ENCODE results near the gene POC1A. TPM values are rescaled to one million over a fixed set of nuclear protein-coding genes. Genes with fewer than 3 reads are reported as not detected.

Gene POC1A
- total and polyA plus RNA-seq, 10 of the 15 experiments (the other 5 are each of a cell fraction or from before 2014, with no cell fraction given), result 8.5 to 49.8 (median 23.5) TPM

DNA sequence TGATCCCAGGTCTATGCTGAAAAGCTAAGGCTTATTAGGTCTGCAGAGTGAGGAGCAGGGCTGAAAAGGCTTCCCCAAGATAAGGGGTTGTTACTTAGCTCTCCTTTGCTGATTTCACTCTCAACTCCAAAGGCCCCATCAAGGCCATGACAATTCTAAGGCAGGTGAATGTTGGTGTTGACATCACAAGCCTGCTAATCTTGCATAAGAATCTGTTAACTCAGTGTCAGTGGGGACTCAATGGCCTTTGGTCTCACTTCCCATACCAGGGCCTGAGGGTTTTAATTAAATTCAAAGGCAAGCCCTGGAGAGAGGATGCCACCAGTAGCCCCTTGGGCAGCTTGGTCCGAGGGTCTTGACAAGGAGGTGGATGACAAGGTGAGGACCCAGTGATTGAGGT lies 34.3 kb upstream of the POC1A start (continued):
- TF ChIP-seq, protein P1, sequence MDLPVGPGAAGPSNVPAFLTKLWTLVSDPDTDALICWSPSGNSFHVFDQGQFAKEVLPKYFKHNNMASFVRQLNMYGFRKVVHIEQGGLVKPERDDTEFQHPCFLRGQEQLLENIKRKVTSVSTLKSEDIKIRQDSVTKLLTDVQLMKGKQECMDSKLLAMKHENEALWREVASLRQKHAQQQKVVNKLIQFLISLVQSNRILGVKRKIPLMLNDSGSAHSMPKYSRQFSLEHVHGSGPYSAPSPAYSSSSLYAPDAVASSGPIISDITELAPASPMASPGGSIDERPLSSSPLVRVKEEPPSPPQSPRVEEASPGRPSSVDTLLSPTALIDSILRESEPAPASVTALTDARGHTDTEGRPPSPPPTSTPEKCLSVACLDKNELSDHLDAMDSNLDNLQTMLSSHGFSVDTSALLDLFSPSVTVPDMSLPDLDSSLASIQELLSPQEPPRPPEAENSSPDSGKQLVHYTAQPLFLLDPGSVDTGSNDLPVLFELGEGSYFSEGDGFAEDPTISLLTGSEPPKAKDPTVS (IDR thresholded peaks at IDR 0.05; ENCODE audit: low read depth, low read length), result no peak

DNA sequence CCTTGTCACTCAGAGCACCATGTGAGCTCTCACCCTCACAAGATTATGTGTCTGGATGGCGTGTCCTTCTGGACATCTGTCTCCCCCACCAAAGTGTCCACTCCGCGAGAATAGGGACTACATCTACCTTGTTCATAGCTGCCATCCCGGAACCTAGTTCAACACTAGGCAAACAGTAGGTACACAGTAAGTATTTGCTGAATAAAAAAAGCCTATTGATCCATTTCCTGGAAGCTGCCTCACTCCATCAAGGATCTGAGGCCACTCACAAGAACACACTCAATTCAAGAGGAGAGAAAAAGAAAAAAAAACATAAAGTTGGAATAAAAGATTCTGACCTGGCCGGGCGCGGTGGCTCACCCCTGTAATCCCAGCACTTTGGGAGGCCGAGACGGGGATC lies 32.5 kb upstream of the POC1A start:
- Histone ChIP-seq H3K79me2 (ENCODE audit: control insufficient read depth, insufficient read depth, low read length) (no peaks in the 10 kb centered on the region), H3K4me1 (ENCODE audit: control insufficient read depth, insufficient read depth, low read length) (no peaks in the 10 kb centered on the region), H3K4me2 (ENCODE audit: control insufficient read depth, insufficient read depth) (no peak overlapping the region), H2AFZ (ENCODE audit: control insufficient read depth, low read depth, low read length) (no peak overlapping the region), H3K4me3 (no peak overlapping the region), H3K9ac (ENCODE audit: control insufficient read depth, insufficient read depth, low read length) (no peak overlapping the region), H3K27ac (ENCODE audit: control insufficient read depth, insufficient read depth) (no peak overlapping the region), H4K20me1 (ENCODE audit: control insufficient read depth, insufficient read depth) (no peaks in the 10 kb centered on the region), H3K36me3 (ENCODE audit: control insufficient read depth in 2 of 2, insufficient read depth in 2 of 2, low read length in 1 of 2) (no peaks in the 10 kb centered on the region), H3K27me3 (replicated peaks in 1 of 2; ENCODE audit: control insufficient read depth in 2 of 2, insufficient read depth in 2 of 2, low read length in 1 of 2) (no peaks in the 10 kb centered on the region), H3K9me3 (replicated peaks; ENCODE audit: control insufficient read depth, insufficient read depth, low read length) (no peaks in the 10 kb centered on the region)
- no TSS peak for BruUV-seq (replicated peaks)
- no peak for TF ChIP-seq GABPA (IDR thresholded peaks at IDR 0.05; ENCODE audit: low read depth)
- no peak for TF ChIP-seq MEF2A (IDR thresholded peaks at IDR 0.05; ENCODE audit: insufficient read depth, low read depth, low read length)
- DNase-seq (ENCODE audit: low read depth, low spot score) (no peak), ATAC-seq (no peak), FAIRE-seq (no peak)
- intact Hi-C loops (cut with micrococcal nuclease; ENCODE audit: unreplicated experiment) (no loop called here), in situ Hi-C loops (cut with MboI) (no loop called here)
- ChIA-PET POLR2A (no interaction called here), SMC1A (ENCODE audit: uncharacterized antibody, unreplicated experiment) (no interaction called here), RAD21 (ENCODE audit: unreplicated experiment) (no interaction called here), CTCF (interaction anchor here (1.1 kb wide), 1 partner anchor 36 kb away, joined by 3 read pairs; no protein-coding TSS in a partner anchor)
- WGBS (ENCODE audit: insufficient coverage, insufficient replicate concordance, low lambda C conversion rate, missing lambda C conversion rate), result 79% methylated on average over 9 of the region's 9 CpGs

DNA sequence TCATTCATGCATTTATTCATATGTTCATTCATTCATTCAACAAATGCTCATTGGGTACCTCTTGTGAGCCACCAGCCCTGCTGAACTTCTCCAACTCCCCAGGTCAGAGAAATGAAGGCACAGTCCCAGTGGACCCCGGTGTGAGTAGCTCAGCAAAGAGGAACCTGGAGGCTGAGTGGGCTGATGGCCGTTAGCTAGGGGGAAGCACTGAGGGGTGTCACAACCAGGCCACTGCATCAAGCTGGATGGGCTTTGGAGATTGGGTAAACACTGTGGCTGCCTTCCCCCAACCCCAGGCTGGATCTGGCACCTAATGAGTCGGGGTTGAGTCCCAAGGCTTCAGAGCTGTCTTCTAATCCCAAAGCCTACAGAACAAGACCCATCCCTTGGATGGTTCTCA lies 31.6 kb upstream of the POC1A start:
- in situ Hi-C loops (cut with MboI) (no loop called here), intact Hi-C loops (cut with micrococcal nuclease; ENCODE audit: unreplicated experiment) (no loop called here)
- ChIA-PET SMC1A (ENCODE audit: uncharacterized antibody, unreplicated experiment) (interaction anchor here (0.7 kb wide), 1 partner anchor 11 kb away, joined by 3 read pairs; no protein-coding TSS in a partner anchor), CTCF (interaction anchor here (0.8 to 1.1 kb wide), 2 partner anchors 35 to 62 kb away, joined by 3 read pairs; no protein-coding TSS in a partner anchor), RAD21 (ENCODE audit: unreplicated experiment) (no interaction called here), POLR2A (no interaction called here)
- ATAC-seq, result no peak
- WGBS (ENCODE audit: insufficient coverage, insufficient replicate concordance, low lambda C conversion rate, missing lambda C conversion rate), result 13% methylated on average over 3 of the region's 3 CpGs
- no peak overlapping the region for H3K27ac ChIP-seq (ENCODE audit: control insufficient read depth, insufficient read depth)
- H3K79me2 ChIP-seq (ENCODE audit: control insufficient read depth, insufficient read depth, low read length), result no peaks in the 10 kb centered on the region
- no peaks in the 10 kb centered on the region for H3K4me1 ChIP-seq (ENCODE audit: control insufficient read depth, insufficient read depth, low read length)
- no peak overlapping the region for H3K4me3 ChIP-seq
- FAIRE-seq, result no peak
- no peaks in the 10 kb centered on the region for H3K27me3 ChIP-seq (replicated peaks in 1 of 2; ENCODE audit: control insufficient read depth in 2 of 2, insufficient read depth in 2 of 2, low read length in 1 of 2)
- no peak overlapping the region for H3K9ac ChIP-seq (ENCODE audit: control insufficient read depth, insufficient read depth, low read length)
- no TSS peak for BruUV-seq (replicated peaks)
- H3K4me2 ChIP-seq (ENCODE audit: control insufficient read depth, insufficient read depth), result no peak overlapping the region
- H3K9me3 ChIP-seq (replicated peaks; ENCODE audit: control insufficient read depth, insufficient read depth, low read length), result no peaks in the 10 kb centered on the region
- DNase-seq (ENCODE audit: low read depth, low spot score), result no peak
- no peaks in the 10 kb centered on the region for H4K20me1 ChIP-seq (ENCODE audit: control insufficient read depth, insufficient read depth)
- H2AFZ ChIP-seq (ENCODE audit: control insufficient read depth, low read depth, low read length), result no peak overlapping the region
- TF ChIP-seq SREBF2 (IDR thresholded peaks at IDR 0.05; ENCODE audit: low read length) (no peak), ZNF384 (IDR thresholded peaks at IDR 0.05; ENCODE audit: borderline replicate concordance, low read depth, low read length) (no peak), TCF7 (IDR thresholded peaks at IDR 0.05; ENCODE audit: borderline replicate concordance) (no peak)
- H3K36me3 ChIP-seq (ENCODE audit: control insufficient read depth in 2 of 2, insufficient read depth in 2 of 2, low read length in 1 of 2), result no peaks in the 10 kb centered on the region

Data from GM12878 (cell line).